OCI-LY1 (cell line): Measurements from ENCODE around the gene TP73.

Experiments
- H2AFZ ChIP-seq: fragments of 200-600 bp; sonication (generic), shearing (Covaris generic); 2 replicates; pipeline ENCODE4 v1.6.0; 2014; ENCODE audit warnings: antibody characterized with exemption, mild to moderate bottlenecking, low read length
- H3F3A ChIP-seq: fragments of 200-600 bp; sonication (generic), shearing (Covaris generic); 2 replicates; pipeline ENCODE4 v1.6.0; 2014; ENCODE audit warnings: mild to moderate bottlenecking, antibody characterized with exemption, low read length, moderate library complexity; ENCODE audit not compliant: insufficient read depth
- H3K27ac ChIP-seq: fragments of 200-600 bp; sonication (generic); 2 replicates; pipeline ENCODE4 v1.5.1; 2014; ENCODE audit warnings: low read length, mixed run types, mild to moderate bottlenecking, low read depth; ENCODE audit not compliant: poor library complexity, severe bottlenecking
- H3K27me3 ChIP-seq: fragments of 200-600 bp; sonication (generic); 2 replicates; pipeline ENCODE4 v1.6.0; 2014; ENCODE audit warnings: antibody characterized with exemption, mild to moderate bottlenecking, low read length, moderate library complexity; ENCODE audit not compliant: insufficient read depth
- H3K36me3 ChIP-seq: fragments of 200-600 bp; sonication (generic); 2 replicates; pipeline ENCODE4 v1.6.1; 2014; ENCODE audit warnings: mild to moderate bottlenecking, antibody characterized with exemption, low read length, moderate library complexity, mixed read lengths; ENCODE audit not compliant: insufficient read depth
- H3K4me1 ChIP-seq: fragments of 200-600 bp; sonication (generic); 2 replicates; pipeline ENCODE4 v1.5.1; 2014; ENCODE audit warnings: mild to moderate bottlenecking, low read length, moderate library complexity; ENCODE audit not compliant: insufficient read depth, severe bottlenecking
- H3K4me2 ChIP-seq: fragments of 200-600 bp; sonication (generic), shearing (Covaris generic); 2 replicates; pipeline ENCODE4 v1.6.1; 2014; ENCODE audit warnings: low read length
- H3K4me3 ChIP-seq: fragments of 200-600 bp; sonication (generic); 2 replicates; pipeline ENCODE4 v1.5.1; 2014; ENCODE audit warnings: low read length, low read depth, mild to moderate bottlenecking, mixed read lengths; ENCODE audit not compliant: poor library complexity, severe bottlenecking
- H3K79me2 ChIP-seq: fragments of 200-600 bp; shearing (Covaris generic); 2 replicates; pipeline ENCODE4 v1.6.1; 2016; ENCODE audit warnings: mixed run types, low read length, mixed read lengths; ENCODE audit not compliant: insufficient read depth
- H3K9ac ChIP-seq: fragments of 200-600 bp; sonication (generic), shearing (Covaris generic); 2 replicates; pipeline ENCODE4 v1.6.1; 2014; ENCODE audit warnings: mild to moderate bottlenecking, low read length, mixed read lengths
- H3K9me2 ChIP-seq: fragments of 200-600 bp; sonication (generic), shearing (Covaris generic); 2 replicates; pipeline ENCODE4 v1.6.1; 2014; ENCODE audit warnings: low read depth, mild to moderate bottlenecking, low read length, mixed read lengths
- H3K9me3 ChIP-seq: fragments of 200-600 bp; shearing (Covaris generic); 2 replicates; pipeline ENCODE4 v1.6.1; 2014; ENCODE audit warnings: low read length, mixed read lengths
- H4K20me1 ChIP-seq: fragments of 200-600 bp; sonication (generic), shearing (Covaris generic); 2 replicates; pipeline ENCODE4 v1.6.0; 2016; ENCODE audit warnings: mild to moderate bottlenecking, low read length; ENCODE audit not compliant: insufficient read depth
- EZH2 ChIP-seq: fragments of 200-600 bp; sonication (generic), shearing (Covaris generic); IDR thresholded peaks from 2 replicates; pipeline ENCODE4 v1.8.0; 2017; ENCODE audit warnings: borderline replicate concordance, mixed run types, mild to moderate bottlenecking, antibody characterized with exemption, low read length, moderate library complexity, mixed read lengths
- TF ChIP-seq, protein P1 (sequence below): fragments of 200-600 bp; sonication (generic), shearing (Covaris generic); IDR thresholded peaks from 2 replicates; pipeline ENCODE4 v1.5.1; 2017; ENCODE audit warnings: mild to moderate bottlenecking, antibody characterized with exemption, low read length, moderate library complexity, mixed read lengths

TP73 gene

DNA sequence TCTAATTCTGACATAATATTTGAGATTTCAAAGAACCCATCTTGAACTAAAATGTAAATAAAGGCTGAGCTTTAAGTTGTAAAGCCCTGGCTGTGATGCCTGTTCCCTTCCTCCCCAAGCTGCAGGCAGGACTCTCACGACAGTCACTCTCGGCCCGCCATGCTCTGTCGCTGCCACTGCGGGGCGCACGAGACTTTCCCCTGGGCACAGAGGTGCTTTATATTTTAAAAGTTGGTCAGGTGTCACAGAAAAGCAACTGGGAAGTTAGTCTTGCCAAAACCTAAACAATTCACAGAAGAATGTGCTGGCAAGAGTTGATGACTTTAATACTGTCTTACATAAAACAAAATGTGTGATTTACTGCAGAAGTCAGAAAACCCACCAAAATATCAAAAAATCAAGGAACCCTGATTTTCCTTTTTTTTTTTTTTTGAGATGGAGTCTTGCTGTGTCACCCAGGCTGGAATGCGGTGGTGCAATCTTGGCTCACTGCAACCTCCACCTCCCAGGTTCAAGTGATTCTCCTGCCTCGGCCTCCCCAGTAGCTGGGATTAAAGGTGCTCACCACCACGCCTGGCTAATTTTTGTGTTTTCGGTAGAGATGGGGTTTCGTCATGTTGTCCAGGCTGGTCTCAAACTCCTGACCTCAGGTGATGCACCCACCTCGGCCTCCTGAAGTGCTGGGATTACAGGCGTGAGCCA is 133.3 kb downstream of the TP73 start:
- Histone ChIP-seq H3K27me3 (no peaks in the 10 kb centered on the region), H3K79me2 (no peaks in the 10 kb centered on the region), H3K9me3 (no peaks in the 10 kb centered on the region), H3K4me1 (no peaks in the 10 kb centered on the region), H3K4me2 (no peak overlapping the region), H3K4me3 (no peak overlapping the region), H3F3A (no peaks in the 10 kb centered on the region), H3K36me3 (peaks cover 70% of the 10 kb centered on the region), H2AFZ (no peak overlapping the region), H4K20me1 (no peaks in the 10 kb centered on the region), H3K9me2 (no peaks in the 10 kb centered on the region), H3K27ac (no peak overlapping the region), H3K9ac (no peak overlapping the region)
- TF ChIP-seq, protein P1, sequence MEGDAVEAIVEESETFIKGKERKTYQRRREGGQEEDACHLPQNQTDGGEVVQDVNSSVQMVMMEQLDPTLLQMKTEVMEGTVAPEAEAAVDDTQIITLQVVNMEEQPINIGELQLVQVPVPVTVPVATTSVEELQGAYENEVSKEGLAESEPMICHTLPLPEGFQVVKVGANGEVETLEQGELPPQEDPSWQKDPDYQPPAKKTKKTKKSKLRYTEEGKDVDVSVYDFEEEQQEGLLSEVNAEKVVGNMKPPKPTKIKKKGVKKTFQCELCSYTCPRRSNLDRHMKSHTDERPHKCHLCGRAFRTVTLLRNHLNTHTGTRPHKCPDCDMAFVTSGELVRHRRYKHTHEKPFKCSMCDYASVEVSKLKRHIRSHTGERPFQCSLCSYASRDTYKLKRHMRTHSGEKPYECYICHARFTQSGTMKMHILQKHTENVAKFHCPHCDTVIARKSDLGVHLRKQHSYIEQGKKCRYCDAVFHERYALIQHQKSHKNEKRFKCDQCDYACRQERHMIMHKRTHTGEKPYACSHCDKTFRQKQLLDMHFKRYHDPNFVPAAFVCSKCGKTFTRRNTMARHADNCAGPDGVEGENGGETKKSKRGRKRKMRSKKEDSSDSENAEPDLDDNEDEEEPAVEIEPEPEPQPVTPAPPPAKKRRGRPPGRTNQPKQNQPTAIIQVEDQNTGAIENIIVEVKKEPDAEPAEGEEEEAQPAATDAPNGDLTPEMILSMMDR = peak; percentile 95
- TF ChIP-seq EZH2 = no peak
